GM12864 (cell line): ENCODE data around the gene SWI5.

Source experiments
- DNase-seq: peaks from one replicate; pipeline ENCODE4 v3.0.0-alpha.2; 2011; ENCODE audit warnings: low read depth
- H3K4me3 ChIP-seq: 2 replicates; pipeline ENCODE4 v1.5.1; 2011; ENCODE audit warnings: mild to moderate bottlenecking, low read depth, low read length, control low read depth
- CTCF ChIP-seq: IDR thresholded peaks from 2 replicates; pipeline ENCODE4 v1.5.1; 2011; ENCODE audit warnings: low read depth, mild to moderate bottlenecking, moderate library complexity, low read length, control low read depth, inconsistent platforms; ENCODE audit errors: missing control alignments

The SWI5 gene

GRCh38 chr9:128242124-128242523, 34.0 kb upstream of the SWI5 start:
- DNase-seq = no peak
- H3K4me3 ChIP-seq = no peak overlapping the region
- TF ChIP-seq CTCF = no peak

DNA sequence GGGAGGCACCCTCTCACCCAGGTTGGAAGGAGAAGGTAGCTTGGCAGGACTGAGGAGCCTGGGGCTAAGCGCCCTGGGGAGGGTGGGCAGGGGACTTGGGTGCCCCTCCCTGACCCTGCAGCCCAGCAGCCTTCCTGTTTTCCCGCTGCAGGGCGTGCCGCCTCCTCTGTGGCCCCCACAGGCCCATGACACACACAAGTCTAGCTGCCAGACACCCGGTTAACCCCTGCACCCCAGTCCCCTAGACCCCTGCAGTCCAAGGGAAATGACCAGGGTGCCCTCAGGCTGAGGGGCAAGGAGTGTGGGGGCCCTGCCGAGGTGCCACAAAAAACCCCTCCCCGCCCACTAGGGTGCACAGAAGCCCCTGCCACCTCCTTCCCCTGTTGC, 33.3 kb upstream of the SWI5 start:
- no peak for DNase-seq
- H3K4me3 ChIP-seq = no peak overlapping the region
- no peak for TF ChIP-seq CTCF

DNA sequence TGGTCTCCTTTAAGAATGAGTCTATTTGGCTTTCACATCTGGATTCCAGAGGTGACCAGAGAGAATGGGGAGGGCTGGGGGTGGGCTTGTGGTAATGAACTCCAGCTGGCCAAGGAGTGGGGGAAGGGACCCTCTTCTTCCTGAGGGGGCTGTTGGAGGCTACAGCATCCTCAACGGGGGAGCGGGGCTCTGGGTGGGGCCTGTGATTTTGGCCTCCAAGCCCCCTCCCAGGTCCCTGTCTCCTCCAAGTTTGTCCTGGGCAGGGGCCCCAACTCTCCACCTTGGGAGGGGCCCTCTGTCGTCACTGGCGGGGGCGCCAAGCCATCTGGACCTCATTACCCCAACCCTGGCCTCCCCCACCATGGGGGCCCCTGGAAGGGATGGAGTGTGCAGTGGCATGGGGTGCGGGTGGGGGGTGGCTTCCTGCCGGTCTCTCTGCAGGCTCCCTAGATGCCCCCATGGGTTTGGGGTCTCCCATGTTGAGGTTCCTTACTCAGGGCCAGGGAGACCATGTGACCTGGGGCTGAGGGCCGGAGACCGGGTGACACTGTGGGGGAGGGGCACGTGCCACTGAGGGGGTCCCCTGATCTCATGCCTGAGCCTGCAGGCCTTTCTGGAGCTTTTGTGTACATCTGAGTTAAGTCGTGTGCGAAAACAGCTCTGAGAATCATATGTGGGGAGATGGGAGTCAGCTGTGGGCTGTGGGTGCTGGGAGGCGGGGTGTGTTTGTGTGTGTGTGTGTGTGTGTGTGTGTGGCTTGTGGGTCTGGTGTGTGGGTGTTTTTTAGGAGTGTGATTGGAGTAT, 32.7 kb upstream of the SWI5 start:
- no peak for TF ChIP-seq CTCF
- no peak overlapping the region for H3K4me3 ChIP-seq

DNA sequence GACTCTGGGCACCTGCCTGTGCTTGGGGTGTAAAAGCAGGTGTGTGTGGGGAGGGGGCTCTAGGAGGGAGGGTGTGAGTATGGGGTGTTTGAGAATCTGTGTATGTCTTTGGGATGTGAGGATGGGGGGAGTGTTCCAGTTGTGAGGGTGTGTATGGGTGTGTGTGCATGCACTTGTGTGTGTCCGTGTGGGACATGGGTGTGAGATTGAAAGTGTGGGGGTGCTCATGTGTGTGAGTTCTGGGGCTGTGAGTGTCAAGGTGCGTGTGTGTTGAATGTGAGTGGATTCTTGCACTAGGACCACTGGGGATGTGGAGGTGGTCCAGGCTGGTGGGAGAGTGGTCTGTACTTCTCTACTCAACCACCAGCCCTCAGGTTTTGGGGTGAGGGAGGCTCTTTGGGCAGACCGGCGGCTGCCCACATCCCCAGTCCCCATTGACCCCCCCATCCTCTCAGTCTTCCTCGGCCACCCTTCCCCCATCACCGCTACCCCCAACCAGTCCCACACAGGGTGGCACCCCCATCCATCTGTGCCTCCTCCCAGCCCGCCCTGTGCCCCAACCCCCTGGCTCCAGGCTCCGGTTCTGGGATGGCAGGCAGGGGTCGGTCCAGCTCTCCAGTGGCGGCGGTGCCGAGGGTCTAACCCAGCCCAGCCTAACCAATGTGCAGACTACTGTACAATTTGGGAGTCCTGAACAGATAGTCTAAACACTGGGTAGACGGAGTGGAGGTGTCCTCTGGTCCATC, 31.8 kb upstream of the SWI5 start:
- no peak for DNase-seq
- no peak overlapping the region for H3K4me3 ChIP-seq

More for the DNA sequence above, 32.7 kb upstream of the SWI5 start:
- DNase-seq = no peak

DNA sequence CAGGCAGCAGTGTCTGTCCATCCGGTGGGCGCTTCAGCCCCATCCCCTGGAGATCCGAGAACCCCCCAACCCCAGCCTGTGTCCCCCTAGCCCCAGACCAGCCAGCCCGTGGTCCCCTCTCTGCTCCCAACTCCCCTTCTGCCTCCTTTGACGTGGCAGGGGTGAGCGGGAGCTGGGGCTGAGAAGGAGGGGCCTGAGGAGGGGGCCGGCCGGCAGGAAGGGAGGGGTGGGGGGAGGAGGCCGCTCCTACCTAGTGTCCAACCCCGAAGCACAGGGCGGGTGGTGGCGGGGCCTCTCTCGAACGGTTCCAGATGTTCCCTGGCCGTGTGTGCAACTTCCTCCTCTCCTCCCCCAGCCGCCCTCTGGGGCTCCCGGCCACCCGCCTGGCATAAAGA, 31.2 kb upstream of the SWI5 start:
- no peak overlapping the region for H3K4me3 ChIP-seq
- no peak for DNase-seq
- TF ChIP-seq CTCF = no peak

More for the DNA sequence above, 31.8 kb upstream of the SWI5 start:
- no peak for TF ChIP-seq CTCF

DNA sequence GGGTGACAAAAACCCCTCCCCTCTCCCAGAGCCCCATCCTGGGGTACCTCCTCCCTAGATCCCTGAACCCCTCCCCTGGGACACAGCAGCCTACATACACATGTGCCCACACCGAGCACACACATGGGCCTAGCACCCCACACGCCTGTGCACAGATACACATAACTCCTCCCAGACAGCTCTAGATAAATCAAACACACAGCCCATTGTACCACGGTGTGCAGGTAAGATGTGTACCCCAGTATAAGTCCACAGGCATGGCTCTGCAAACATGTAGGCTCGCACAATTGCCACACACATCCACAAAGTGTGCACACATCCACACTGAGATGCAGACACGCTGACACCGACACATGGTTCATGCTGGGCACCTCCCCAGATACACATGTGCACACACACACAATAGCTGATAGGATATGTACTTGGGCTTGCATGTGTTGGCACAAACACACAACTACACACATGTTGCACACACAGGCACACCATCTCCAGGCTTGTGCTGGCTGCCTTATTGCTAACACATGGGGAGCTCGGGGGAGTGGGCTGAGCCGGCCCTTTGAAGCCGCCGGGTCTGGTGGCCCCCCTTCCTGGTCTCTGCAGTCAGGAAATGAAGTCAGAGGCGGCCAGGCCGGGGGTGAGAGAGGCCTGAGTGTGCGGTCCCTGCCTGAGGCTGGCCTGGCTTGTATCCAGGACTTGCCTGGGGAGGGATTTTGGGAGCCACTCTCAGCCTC, 30.5 kb upstream of the SWI5 start:
- TF ChIP-seq CTCF = no peak
- H3K4me3 ChIP-seq = no peak overlapping the region
- no peak for DNase-seq
